OCI-LY1 (cell line): ENCODE data around the gene ETV6.

Experiments used
- H2AFZ ChIP-seq: fragments of 200-600 bp; sonication (generic), shearing (Covaris generic); 2 replicates; pipeline ENCODE4 v1.6.0; 2014; ENCODE audit warnings: antibody characterized with exemption, mild to moderate bottlenecking, low read length
- H3F3A ChIP-seq: fragments of 200-600 bp; sonication (generic), shearing (Covaris generic); 2 replicates; pipeline ENCODE4 v1.6.0; 2014; ENCODE audit warnings: mild to moderate bottlenecking, antibody characterized with exemption, low read length, moderate library complexity; ENCODE audit not compliant: insufficient read depth
- H3K27ac ChIP-seq: fragments of 200-600 bp; sonication (generic); 2 replicates; pipeline ENCODE4 v1.5.1; 2014; ENCODE audit warnings: low read length, mixed run types, mild to moderate bottlenecking, low read depth; ENCODE audit not compliant: poor library complexity, severe bottlenecking
- H3K27me3 ChIP-seq: fragments of 200-600 bp; sonication (generic); 2 replicates; pipeline ENCODE4 v1.6.0; 2014; ENCODE audit warnings: antibody characterized with exemption, mild to moderate bottlenecking, low read length, moderate library complexity; ENCODE audit not compliant: insufficient read depth
- H3K36me3 ChIP-seq: fragments of 200-600 bp; sonication (generic); 2 replicates; pipeline ENCODE4 v1.6.1; 2014; ENCODE audit warnings: mild to moderate bottlenecking, antibody characterized with exemption, low read length, moderate library complexity, mixed read lengths; ENCODE audit not compliant: insufficient read depth
- H3K4me1 ChIP-seq: fragments of 200-600 bp; sonication (generic); 2 replicates; pipeline ENCODE4 v1.5.1; 2014; ENCODE audit warnings: mild to moderate bottlenecking, low read length, moderate library complexity; ENCODE audit not compliant: insufficient read depth, severe bottlenecking
- H3K4me2 ChIP-seq: fragments of 200-600 bp; sonication (generic), shearing (Covaris generic); 2 replicates; pipeline ENCODE4 v1.6.1; 2014; ENCODE audit warnings: low read length
- H3K4me3 ChIP-seq: fragments of 200-600 bp; sonication (generic); 2 replicates; pipeline ENCODE4 v1.5.1; 2014; ENCODE audit warnings: low read length, low read depth, mild to moderate bottlenecking, mixed read lengths; ENCODE audit not compliant: poor library complexity, severe bottlenecking
- H3K79me2 ChIP-seq: fragments of 200-600 bp; shearing (Covaris generic); 2 replicates; pipeline ENCODE4 v1.6.1; 2016; ENCODE audit warnings: mixed run types, low read length, mixed read lengths; ENCODE audit not compliant: insufficient read depth
- H3K9ac ChIP-seq: fragments of 200-600 bp; sonication (generic), shearing (Covaris generic); 2 replicates; pipeline ENCODE4 v1.6.1; 2014; ENCODE audit warnings: mild to moderate bottlenecking, low read length, mixed read lengths
- H3K9me2 ChIP-seq: fragments of 200-600 bp; sonication (generic), shearing (Covaris generic); 2 replicates; pipeline ENCODE4 v1.6.1; 2014; ENCODE audit warnings: low read depth, mild to moderate bottlenecking, low read length, mixed read lengths
- H3K9me3 ChIP-seq: fragments of 200-600 bp; shearing (Covaris generic); 2 replicates; pipeline ENCODE4 v1.6.1; 2014; ENCODE audit warnings: low read length, mixed read lengths
- H4K20me1 ChIP-seq: fragments of 200-600 bp; sonication (generic), shearing (Covaris generic); 2 replicates; pipeline ENCODE4 v1.6.0; 2016; ENCODE audit warnings: mild to moderate bottlenecking, low read length; ENCODE audit not compliant: insufficient read depth
- EZH2 ChIP-seq: fragments of 200-600 bp; sonication (generic), shearing (Covaris generic); IDR thresholded peaks from 2 replicates; pipeline ENCODE4 v1.8.0; 2017; ENCODE audit warnings: borderline replicate concordance, mixed run types, mild to moderate bottlenecking, antibody characterized with exemption, low read length, moderate library complexity, mixed read lengths
- TF ChIP-seq, protein P1 (sequence below): fragments of 200-600 bp; sonication (generic), shearing (Covaris generic); IDR thresholded peaks from 2 replicates; pipeline ENCODE4 v1.5.1; 2017; ENCODE audit warnings: mild to moderate bottlenecking, antibody characterized with exemption, low read length, moderate library complexity, mixed read lengths

The ETV6 gene

DNA sequence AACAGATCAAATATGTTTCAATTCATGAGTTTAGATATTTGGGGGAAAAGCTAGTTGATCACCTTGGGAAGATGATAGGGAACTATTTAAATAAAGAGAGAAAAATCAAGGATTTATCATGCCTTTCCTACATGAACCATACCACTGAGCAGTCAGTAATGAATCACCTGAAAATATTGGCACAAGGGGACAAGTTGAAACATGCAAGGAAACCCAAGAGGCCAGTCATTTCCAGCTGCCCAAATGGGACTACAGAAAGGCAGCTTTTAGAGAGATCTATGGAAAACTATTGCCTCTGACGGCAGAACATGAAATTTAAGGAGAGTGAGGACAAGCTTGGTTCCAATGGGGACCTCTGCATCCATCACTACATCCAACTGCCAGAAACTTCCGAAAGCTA, 14.1 kb upstream of the ETV6 start:
- Histone ChIP-seq H3F3A (no peaks in the 10 kb centered on the region), H3K36me3 (no peaks in the 10 kb centered on the region), H3K27me3 (no peaks in the 10 kb centered on the region), H3K79me2 (no peaks in the 10 kb centered on the region), H3K4me3 (no peak overlapping the region), H3K9me3 (no peaks in the 10 kb centered on the region), H3K9ac (no peak overlapping the region), H4K20me1 (no peaks in the 10 kb centered on the region), H3K9me2 (no peaks in the 10 kb centered on the region), H3K27ac (no peak overlapping the region), H3K4me1 (peaks cover 2% of the 10 kb centered on the region), H2AFZ (no peak overlapping the region), H3K4me2 (no peak overlapping the region)
- TF ChIP-seq EZH2: no peak
- TF ChIP-seq, protein P1, sequence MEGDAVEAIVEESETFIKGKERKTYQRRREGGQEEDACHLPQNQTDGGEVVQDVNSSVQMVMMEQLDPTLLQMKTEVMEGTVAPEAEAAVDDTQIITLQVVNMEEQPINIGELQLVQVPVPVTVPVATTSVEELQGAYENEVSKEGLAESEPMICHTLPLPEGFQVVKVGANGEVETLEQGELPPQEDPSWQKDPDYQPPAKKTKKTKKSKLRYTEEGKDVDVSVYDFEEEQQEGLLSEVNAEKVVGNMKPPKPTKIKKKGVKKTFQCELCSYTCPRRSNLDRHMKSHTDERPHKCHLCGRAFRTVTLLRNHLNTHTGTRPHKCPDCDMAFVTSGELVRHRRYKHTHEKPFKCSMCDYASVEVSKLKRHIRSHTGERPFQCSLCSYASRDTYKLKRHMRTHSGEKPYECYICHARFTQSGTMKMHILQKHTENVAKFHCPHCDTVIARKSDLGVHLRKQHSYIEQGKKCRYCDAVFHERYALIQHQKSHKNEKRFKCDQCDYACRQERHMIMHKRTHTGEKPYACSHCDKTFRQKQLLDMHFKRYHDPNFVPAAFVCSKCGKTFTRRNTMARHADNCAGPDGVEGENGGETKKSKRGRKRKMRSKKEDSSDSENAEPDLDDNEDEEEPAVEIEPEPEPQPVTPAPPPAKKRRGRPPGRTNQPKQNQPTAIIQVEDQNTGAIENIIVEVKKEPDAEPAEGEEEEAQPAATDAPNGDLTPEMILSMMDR: no peak

DNA sequence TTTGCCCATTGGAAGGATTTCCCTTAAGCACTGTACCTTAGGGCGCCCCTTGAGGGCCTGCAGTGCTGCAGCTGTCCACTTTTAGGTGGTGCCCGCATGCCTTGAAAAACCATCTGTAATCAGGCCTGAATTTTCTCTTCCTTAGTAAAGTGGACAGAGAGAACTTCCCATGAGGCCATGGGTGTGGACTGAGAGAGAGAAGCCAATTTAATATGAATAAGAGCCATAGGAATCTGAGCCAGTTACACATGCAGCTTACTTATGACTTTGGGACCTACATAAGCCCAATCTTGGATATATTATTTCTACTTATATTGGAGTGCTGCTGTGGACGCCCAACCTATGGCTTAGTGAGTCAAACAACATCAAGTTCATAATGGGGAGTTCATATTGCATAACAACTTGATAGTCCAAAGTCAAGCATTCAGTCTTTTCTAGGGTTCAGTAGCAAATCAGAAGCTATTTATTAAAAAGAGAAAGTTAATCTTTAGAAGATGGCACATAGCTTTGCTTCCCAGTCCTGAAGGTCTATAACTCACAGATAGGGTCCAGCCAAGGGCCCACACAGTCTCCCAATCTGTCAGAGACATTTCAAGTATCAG, 11.1 kb upstream of the ETV6 start:
- Histone ChIP-seq H3K27ac (no peak overlapping the region), H3K79me2 (no peaks in the 10 kb centered on the region), H3K9me2 (no peaks in the 10 kb centered on the region), H3K9me3 (no peaks in the 10 kb centered on the region), H3K4me2 (no peak overlapping the region), H4K20me1 (no peaks in the 10 kb centered on the region), H3K4me3 (no peak overlapping the region), H3K36me3 (no peaks in the 10 kb centered on the region), H3F3A (no peaks in the 10 kb centered on the region), H2AFZ (no peak overlapping the region), H3K27me3 (no peaks in the 10 kb centered on the region), H3K4me1 (no peaks in the 10 kb centered on the region), H3K9ac (no peak overlapping the region)
- no peak for TF ChIP-seq EZH2
- TF ChIP-seq, protein P1: no peak

DNA sequence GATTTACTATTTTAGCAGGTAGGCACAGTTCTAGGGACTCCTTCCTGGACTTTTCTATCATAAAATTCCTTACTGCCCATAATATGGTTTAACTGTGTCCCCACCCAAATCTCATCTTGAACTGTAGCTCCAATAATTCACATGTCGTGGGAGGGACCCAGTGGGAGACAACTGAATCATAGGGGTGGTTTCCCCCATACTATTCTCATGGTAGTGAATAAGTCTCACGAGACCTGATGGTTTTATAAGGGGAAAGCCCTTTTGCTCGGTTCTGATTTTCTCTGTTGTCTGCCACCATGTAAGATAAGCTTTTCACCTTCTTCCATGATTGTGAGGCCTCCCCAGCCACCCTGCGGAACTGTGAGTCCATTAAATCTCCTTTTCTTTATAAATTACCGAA, 10.0 kb upstream of the ETV6 start:
- H4K20me1 ChIP-seq: no peaks in the 10 kb centered on the region
- no peak overlapping the region for H3K4me2 ChIP-seq
- H3K4me3 ChIP-seq: no peak overlapping the region
- TF ChIP-seq, protein P1: no peak
- TF ChIP-seq EZH2: no peak
- no peaks in the 10 kb centered on the region for H3K79me2 ChIP-seq
- H3K27ac ChIP-seq: no peak overlapping the region
- H3K27me3 ChIP-seq: no peaks in the 10 kb centered on the region
- no peaks in the 10 kb centered on the region for H3K4me1 ChIP-seq
- no peak overlapping the region for H2AFZ ChIP-seq
- no peaks in the 10 kb centered on the region for H3K9me3 ChIP-seq
- no peaks in the 10 kb centered on the region for H3K9me2 ChIP-seq
- no peaks in the 10 kb centered on the region for H3K36me3 ChIP-seq
- H3F3A ChIP-seq: no peaks in the 10 kb centered on the region
- no peak overlapping the region for H3K9ac ChIP-seq
